Heart left ventricle (tissue), 13 donors: ENCODE data around the gene UBE2E2.

Experiments used
- POLR2A ChIP-seq, 2 donors: fragments of 450-650 bp; IDR thresholded peaks; one replicate each; pipeline ENCODE4 v1.6.1; 2017; ENCODE audit warnings: antibody characterized with exemption in 2 of 2, mild to moderate bottlenecking in 2 of 2, moderate library complexity in 2 of 2
- TF ChIP-seq, protein P1 (sequence below), 12 donors: fragments of 200-600 bp; sonication (generic) in 4 of 12; IDR thresholded peaks; one replicate each; pipeline versions ENCODE4 v1.5.0 to v1.8.0; 2018 to 2022; ENCODE audit warnings: antibody characterized with exemption in 12 of 12, mild to moderate bottlenecking in 5 of 12
- donor health status: ischemic (EF 13 %, LVEDD 7.1; RV severe dilation, severe dysfunction).
- donor health status: DM: no; HTN: yes; CAD: no.
- donor health status: DM: no; HTN: no; CAD: no.
- donor health status: ischemic (EF 25% LVEDD 6.9; RV normal size, moderate dysfunction).
- donor health status: ischemic (EF 25% LVEDD 5.7; RV mildly dilated, moderate dysfunction).
- donor health status: ischemic (EF 35%, LVEDD 5.7; RV mildly dilated, moderate dysfunction).
- donor health status: nonischemic (EF 11% LVEDD 7.7; RV severe dilation, severe dysfunction).
- donor health status: DM: yes; HTN: yes; CAD: no.
- donor health status: PGD.
- donor health status: ischemic (EF 29% LVEDD 5.4; RV normal size, mild dysfunction).
- donor health status: nonischemic (EF 23%, LVEDD 6.1; RV moderate dilation, normal function).

DNA sequence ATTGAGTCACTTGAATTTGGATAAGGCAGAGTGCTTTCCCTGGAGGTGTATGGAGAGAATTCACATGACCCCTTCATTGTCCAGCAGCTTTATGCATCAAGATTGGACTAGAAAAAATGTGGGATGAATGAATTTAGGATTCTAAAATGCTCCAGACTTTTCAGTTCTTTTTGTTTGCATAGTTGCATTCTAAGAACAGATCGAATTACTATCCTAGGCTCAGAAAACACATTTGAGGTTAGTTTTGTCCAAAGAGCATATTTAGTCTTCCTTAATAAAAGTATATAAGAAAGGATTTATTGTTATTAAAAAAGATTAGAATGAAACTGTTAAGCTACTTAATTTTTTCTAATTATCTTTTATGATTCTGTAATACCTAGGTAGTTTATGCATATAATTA, 127.4 kb downstream of the UBE2E2 start:
- TF ChIP-seq, protein P1, sequence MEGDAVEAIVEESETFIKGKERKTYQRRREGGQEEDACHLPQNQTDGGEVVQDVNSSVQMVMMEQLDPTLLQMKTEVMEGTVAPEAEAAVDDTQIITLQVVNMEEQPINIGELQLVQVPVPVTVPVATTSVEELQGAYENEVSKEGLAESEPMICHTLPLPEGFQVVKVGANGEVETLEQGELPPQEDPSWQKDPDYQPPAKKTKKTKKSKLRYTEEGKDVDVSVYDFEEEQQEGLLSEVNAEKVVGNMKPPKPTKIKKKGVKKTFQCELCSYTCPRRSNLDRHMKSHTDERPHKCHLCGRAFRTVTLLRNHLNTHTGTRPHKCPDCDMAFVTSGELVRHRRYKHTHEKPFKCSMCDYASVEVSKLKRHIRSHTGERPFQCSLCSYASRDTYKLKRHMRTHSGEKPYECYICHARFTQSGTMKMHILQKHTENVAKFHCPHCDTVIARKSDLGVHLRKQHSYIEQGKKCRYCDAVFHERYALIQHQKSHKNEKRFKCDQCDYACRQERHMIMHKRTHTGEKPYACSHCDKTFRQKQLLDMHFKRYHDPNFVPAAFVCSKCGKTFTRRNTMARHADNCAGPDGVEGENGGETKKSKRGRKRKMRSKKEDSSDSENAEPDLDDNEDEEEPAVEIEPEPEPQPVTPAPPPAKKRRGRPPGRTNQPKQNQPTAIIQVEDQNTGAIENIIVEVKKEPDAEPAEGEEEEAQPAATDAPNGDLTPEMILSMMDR (IDR thresholded peaks at IDR 0.05): no peak
- TF ChIP-seq POLR2A (IDR thresholded peaks at IDR 0.05): no peak
